ENCODE data around the gene IFNL3.
"Not testable (repeated sequence)": the region's sequence is repeated elsewhere in the genome, so short reads cannot be mapped to it uniquely, and the experiment has no call there.

Gene IFNL3

DNA sequence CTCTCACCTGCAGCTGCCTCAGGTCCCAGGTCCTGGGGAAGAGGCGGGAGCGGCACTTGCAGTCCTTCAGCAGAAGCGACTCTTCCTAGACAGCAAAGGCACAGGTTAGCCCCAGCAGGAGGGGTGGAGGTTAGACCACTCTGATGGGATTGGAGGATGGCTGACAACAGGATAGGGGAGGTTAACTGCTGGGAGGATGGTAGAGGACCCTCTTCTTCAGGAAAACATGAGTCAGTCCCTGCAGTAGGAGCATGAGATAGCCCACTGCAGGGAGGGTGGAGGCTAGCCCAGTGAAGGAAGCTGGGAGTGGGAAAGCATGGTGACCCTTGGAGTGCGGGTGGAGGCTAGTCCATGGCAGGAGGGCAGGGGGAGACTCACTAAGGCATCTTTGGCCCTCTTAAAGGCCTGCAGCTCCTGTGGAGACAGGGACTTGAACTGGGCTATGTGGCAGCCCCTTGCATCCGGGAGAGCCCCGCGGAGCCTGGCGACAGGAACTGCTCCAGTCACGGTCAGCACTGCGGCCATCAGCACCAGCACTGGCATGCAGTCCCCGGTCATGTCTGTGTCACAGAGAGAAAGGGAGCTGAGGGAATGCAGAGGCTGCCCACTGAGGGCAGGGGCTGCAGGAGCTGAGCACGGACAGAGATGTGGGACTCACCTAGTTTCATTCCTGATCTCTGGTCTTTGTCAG is at the start of gene IFNL3:
Gene IFNL3, minus strand, starts transcription at position 597 of the 691 bp plus-strand sequence. Its CDS starts 39 bp downstream, at position 558.
- DNase-seq = not testable (repeated sequence)

- DNase-seq = no peak
Observed at GRCh38 chr19:39293394-39293793, 48.6 kb upstream of the IFNL3 start.

DNA sequence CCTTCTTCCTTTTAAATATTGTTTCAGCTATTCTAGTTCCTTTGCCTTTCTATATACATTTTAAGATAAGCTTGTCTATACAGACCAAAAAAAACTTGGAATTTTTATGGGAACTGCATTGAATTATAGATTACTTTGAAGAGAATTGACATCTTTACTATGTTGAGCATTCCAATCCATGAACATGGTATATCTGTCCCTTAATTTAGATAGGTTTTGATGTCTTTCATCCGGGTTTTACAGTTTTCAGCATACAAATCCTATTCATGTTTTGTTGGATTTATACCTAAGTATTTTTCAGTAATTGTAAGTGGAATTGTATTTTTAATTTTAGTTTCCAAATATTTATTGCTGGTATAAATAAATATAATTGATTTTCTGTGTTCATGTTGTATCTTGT is 39.2 kb upstream of the IFNL3 start:
- no peak for DNase-seq

GRCh38 chr19:39282021-39282420 is 37.2 kb upstream of the IFNL3 start:
- DNase-seq = no peak

GRCh38 chr19:39277598-39277997 is 32.8 kb upstream of the IFNL3 start:
- DNase-seq = no peak

- no peak for DNase-seq
Observed at GRCh38 chr19:39276740-39277139, 31.9 kb upstream of the IFNL3 start.

GRCh38 chr19:39275578-39275977 is 30.8 kb upstream of the IFNL3 start:
- DNase-seq = no peak

DNA sequence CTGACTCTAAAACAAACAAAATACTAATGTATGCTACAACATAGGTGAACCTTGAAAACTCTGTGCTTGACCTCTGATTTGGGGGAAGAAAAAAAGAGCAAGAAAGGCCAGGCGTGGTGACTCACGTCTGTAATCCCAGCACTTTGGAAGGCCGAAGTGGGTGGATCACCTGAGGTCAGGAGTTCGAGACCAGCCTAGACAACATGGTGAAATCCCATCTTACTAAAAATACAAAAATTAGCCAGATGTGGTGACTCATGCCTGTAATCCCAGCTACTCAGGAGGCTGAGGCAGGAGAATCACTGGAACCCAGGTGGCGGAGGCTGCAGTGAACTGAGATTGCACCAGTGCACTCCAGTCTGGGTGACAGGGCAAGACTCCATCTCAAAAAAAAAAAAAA is 29.1 kb upstream of the IFNL3 start:
- not testable (repeated sequence) for DNase-seq

GRCh38 chr19:39270036-39270871 is 25.4 kb upstream of the IFNL3 start:
- DNase-seq = no peak

GRCh38 chr19:39269369-39269768 is 24.6 kb upstream of the IFNL3 start:
- not testable (repeated sequence) for DNase-seq

GRCh38 chr19:39268531-39269223 is 23.9 kb upstream of the IFNL3 start:
- not testable (repeated sequence) for DNase-seq

- DNase-seq = not testable (repeated sequence)
Observed at GRCh38 chr19:39268085-39268484, 23.3 kb upstream of the IFNL3 start, which contains the start of gene IFNL2. TSS of gene IFNL2 (plus strand) at chr19:39268396. CDS start at chr19:39268569, 173 bp downstream.

- no peak for DNase-seq
Observed at GRCh38 chr19:39265321-39265916, 20.6 kb upstream of the IFNL3 start.

DNA sequence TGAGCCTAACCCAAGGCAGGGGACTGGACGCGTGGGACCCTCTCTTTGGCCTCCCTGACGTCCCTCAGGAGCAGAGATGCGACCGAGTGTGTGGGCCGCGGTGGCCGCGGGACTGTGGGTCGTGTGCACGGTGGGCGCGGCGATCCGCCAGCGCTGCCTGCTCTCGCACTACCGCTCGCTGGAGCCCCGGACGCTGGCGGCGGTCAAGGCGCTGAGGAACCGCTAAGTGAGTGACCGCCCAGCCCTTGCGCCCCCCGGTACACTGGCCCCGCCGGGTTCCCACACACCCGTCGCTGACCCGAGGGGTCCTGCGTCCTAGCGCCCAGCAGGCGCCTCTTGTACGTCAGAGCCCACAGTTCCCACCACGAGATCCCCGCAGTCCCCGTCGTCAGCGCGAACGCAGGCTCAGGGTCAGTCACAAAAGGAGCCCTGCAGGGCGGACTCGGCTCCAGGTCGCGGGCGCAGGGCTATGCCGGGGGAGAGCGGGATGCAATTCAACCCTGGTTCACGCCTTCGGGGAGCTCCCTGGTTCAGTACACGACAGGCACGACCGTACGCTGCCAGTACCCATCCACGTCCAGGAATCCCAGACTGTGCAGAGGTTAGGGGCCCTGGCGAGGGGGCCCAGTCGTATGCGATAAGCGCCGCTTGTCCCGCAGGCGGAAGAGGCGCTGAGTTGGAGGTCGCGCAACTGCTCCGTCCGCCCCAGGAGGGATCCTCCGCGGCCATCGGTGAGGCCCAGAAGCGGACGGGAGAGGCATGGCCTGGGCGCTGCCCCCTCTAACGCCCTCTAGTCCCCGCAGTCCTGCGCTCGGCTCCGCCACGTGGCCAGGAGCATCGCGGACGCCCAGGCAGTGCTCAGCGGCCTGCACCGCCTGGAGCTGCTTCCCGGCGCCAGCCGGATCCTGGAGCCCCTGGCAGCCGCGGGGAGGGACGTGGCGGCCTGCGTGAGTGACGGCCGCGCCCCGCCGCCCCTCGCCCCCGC is 19.8 kb upstream of the IFNL3 start:
- no peak for DNase-seq

DNA sequence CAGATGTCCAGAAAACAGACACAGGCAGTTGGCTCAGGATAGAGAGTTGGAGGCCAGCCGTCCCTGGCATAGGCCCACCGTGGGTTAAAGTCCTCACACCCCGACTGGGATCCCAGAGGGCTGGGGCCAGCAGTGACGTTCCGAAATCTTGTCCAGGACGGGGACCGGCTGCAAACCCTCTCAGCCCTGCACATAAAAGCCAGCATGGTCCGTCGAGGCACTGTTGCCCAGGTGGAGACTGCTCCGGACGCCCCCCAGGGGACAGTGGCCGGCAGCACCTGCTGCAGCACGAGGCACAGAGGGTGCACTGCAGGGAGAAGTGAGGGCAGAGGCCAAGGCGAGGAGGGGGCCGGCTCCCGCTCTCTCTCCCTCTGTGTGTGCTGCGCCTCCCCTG is 19.1 kb upstream of the IFNL3 start:
- no peak for DNase-seq

DNA sequence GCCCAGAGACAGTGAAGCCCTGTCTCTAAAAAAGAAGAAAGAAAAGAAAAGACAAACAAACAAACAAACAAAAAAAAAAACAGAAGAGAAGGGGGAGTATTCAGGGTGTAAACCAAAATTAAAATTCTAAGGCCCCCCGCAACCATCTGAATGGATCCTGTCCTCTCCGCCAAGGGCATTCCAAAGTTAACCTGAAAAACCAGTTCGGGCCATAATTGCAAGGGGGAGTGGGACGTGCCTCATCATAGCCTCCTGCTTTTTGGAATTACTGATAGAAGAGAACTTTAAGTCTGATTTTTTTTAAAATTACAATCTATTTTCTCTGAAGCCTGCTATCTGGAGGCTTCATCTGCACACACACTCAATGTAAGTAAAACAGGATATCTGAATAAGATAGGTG is 17.7 kb upstream of the IFNL3 start:
- no peak for DNase-seq

DNA sequence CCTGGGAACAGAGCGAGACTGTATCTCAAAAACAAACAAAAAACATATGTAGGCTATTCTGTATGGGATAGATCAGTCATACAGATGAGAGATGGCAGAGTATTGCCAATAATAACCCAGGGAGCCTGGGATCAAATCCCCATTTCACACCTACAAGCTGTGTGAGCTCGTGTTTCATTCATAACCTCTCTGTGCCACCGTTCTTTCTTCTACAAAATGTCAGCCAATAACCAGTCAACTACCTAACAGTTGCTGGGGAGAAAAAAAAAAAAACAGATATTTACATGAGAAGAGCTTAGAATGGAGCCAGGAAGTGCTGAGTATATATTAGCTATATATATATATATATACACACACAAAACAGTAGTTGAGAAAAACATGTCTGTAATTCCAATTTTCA is 16.9 kb upstream of the IFNL3 start:
- DNase-seq = no peak

DNA sequence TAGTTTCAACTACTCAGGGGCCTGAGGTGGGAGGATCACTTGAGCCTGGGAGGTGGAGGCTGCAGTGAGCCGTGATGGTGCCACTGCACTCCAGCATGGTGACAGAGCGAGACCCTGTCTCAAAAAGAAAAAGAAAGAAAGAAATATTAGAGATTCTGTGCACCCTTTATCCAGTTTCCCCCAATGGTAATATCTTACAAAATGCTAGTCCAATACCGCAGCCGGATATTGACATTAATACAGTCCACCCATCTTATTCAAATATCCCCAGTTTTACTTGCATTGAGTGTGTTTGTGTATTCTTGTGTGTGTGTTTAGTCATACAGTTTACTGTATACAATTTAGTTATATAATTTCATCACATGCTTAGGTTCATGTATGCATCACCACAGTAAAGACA is 12.4 kb upstream of the IFNL3 start:
- no peak for DNase-seq

DNA sequence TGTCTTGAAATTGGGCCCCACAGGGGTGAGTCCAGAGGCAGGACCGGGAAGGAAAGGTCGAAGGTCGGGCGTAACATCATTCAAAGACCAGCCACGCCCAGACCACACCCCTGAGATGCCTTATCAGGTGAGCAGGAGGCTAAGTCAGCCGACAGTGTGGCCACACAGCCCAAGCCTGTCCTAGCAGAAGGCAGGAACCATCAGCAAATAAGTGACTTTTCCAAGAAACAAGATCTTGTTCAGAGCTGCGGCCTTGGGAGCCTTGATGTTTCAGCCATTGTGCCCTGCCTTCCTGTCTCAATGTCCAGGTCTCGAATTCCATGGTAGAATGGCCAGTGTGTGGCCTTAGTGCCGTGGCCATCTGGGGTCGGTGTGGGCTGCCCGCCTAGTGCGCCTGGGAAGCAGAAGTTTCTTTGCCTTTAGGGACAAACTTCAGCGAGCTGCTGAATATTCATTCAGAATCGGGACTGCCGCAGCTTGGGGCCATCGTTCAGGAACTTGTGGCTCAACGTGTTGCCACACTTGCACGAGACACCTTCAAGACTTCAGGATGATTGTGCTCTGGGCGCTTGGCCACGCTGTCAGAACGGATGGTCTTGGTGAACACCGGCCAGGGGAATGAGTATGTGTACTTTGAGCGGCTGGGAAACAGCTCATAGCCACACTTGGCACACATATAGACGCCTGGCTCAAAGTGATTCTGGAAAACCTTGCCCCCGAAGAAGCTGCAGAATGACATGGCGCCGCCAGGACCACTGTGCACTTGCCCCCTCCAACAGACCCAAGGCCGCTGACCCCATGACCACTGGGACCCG is 9.9 kb upstream of the IFNL3 start:
- DNase-seq = no peak

DNA sequence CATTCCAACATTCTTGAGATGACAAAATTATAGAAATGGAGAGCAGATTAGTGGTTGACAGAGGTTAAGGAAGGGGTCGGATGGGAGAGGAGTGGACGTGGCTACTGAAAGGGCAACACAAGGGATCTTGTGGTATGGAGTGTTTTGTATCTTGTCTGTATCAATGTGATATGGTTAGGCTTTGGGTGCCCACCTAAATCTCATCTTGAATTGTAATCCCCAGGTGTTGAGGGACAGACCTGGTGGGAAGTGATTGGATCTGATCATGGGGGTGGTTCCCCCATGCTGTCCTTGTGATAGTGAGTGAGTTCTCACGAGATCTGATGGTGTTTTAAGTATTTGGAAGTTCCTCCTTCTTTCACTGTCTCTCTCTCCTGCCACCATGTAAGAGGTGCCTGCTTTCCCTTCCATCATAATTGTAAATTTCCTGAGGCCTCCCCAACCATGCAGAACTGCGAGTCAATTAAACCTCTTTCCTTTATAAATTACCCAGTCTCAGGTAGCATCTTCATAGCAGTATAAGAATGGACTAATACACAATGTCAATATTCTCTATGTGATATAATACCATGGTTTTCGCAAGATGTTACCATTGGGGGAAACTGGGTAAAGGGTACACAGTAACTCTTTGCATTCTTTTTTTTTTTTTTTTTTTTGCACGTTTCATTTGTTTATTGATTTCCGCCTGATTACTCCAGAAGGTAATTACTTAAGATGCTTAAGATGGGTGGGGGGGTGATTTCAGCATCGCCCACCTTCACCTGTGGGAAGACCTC is 8.8 kb upstream of the IFNL3 start:
- DNase-seq = no peak
